ENCODE data around the gene LRIT2. TPM values are rescaled to one million over a fixed set of nuclear protein-coding genes. Genes with fewer than 3 reads are reported as not detected.

The LRIT2 gene
- total and polyA plus RNA-seq, 12 donors = not detected

GRCh38 chr10:84196083-84196482, 29.3 kb downstream of the LRIT2 start:
- Histone ChIP-seq H3K27me3 (peaks cover 10 to 52% (median 44%) of the 10 kb centered on the region in 7 donors), H3K27ac (no peak overlapping the region), H3K36me3 (no peaks in the 10 kb centered on the region), H3K4me3 (no peak overlapping the region), H3K9me3 (no peaks in the 10 kb centered on the region), H3K4me1 (peaks cover 4 to 28% (median 12%) of the 10 kb centered on the region in 9 donors)
- DNase-seq (no peak), ATAC-seq (no peak)
- intact Hi-C loops (cut with DNase I) = no loop called here
- 32 to 37% methylated on average over 4 of the region's 4 CpGs for WGBS, 2 donors
- TF ChIP-seq CTCF (IDR thresholded peaks at IDR 0.05) = no peak

- Histone ChIP-seq H3K27ac (no peak overlapping the region), H3K36me3 (no peaks in the 10 kb centered on the region), H3K9me3 (no peaks in the 10 kb centered on the region), H3K27me3 (peaks cover 10 to 57% (median 45%) of the 10 kb centered on the region in 7 donors), H3K4me1 (peaks cover 4 to 28% (median 12%) of the 10 kb centered on the region in 9 donors), H3K4me3 (peak overlapping the region; percentile 32 to 61 (median 50))
- TF ChIP-seq CTCF (IDR thresholded peaks at IDR 0.05) = no peak
- WGBS, 2 donors = 18 to 20% methylated on average over 43 of the region's 43 CpGs
- DNase-seq (no peak), ATAC-seq (peak in 1 of 8 donors; percentile 6)
- intact Hi-C loops (cut with DNase I) = no loop called here
These were observed 30.1 kb downstream of the LRIT2 start for GRCh38 chr10:84195044-84195830.

- peak; percentile 29 to 66 (median 47) for ATAC-seq
- H3K27me3 ChIP-seq = peaks cover 10 to 58% (median 45%) of the 10 kb centered on the region in 7 donors
- 0 to 1% methylated on average over 50 to 61 of the region's 61 CpGs for WGBS, 2 donors
- peak within 1 kb of the TSS; percentile 32 to 61 (median 50) for H3K4me3 ChIP-seq
- H3K4me1 ChIP-seq = peaks cover 4 to 28% (median 12%) of the 10 kb centered on the region in 9 donors
- H3K36me3 ChIP-seq = no peaks in the 10 kb centered on the region
- H3K9me3 ChIP-seq = no peaks in the 10 kb centered on the region
- H3K27ac ChIP-seq = no peak within 1 kb of the TSS
- TF ChIP-seq CTCF (IDR thresholded peaks at IDR 0.05) = no peak
- peak; percentile 17 to 48 for DNase-seq
- intact Hi-C loops (cut with DNase I) = no loop called here
These were observed 30.8 kb downstream of the LRIT2 start, which contains the start of gene CDHR1 for GRCh38 chr10:84194424-84195043. Gene CDHR1, plus strand, starts transcription at chr10:84194537. Its CDS starts 224 bp downstream, at chr10:84194761.

GRCh38 chr10:84193846-84194423, 31.4 kb downstream of the LRIT2 start:
- Histone ChIP-seq H3K27ac (no peak overlapping the region), H3K4me3 (peak overlapping the region; percentile 32 to 61 (median 50)), H3K27me3 (peaks cover 10 to 58% (median 45%) of the 10 kb centered on the region in 7 donors), H3K36me3 (no peaks in the 10 kb centered on the region), H3K4me1 (peaks cover 4 to 28% (median 12%) of the 10 kb centered on the region in 9 donors), H3K9me3 (no peaks in the 10 kb centered on the region)
- ATAC-seq (no peak), DNase-seq (no peak)
- WGBS, 2 donors = 31 to 34% methylated on average over 5 of the region's 5 CpGs
- intact Hi-C loops (cut with DNase I) = no loop called here
- TF ChIP-seq CTCF (IDR thresholded peaks at IDR 0.05) = no peak
